Left lung (tissue), 14 donors: ENCODE results near the gene CNNM4. TPM values are rescaled to one million over a fixed set of nuclear protein-coding genes. Genes with fewer than 3 reads are reported as not detected.

ENCODE experiments used
- ATAC-seq: fragments of 200-7000 bp; cut with Tn5 transposase; one replicate; pipeline ENCODE4 v1.9.1; 2020; ENCODE audit warnings: moderate library complexity
- DNase-seq, 4 donors: peaks; one replicate each; pipeline ENCODE4 v3.0.0-alpha.2; 2013 to 2020
- H3K27ac ChIP-seq, 2 donors: fragments of 200-600 bp; sonication (generic) in 1 of 2; one replicate each; pipeline versions ENCODE4 v1.5.0 to v1.8.0; 2020 to 2021
- H3K27me3 ChIP-seq, 2 donors: fragments of 200-600 bp; sonication (generic) in 1 of 2; one replicate each; pipeline versions ENCODE4 v1.5.0 to v1.8.0; 2020 to 2021
- H3K36me3 ChIP-seq, 2 donors: fragments of 200-600 bp; sonication (generic) in 1 of 2; one replicate each; pipeline versions ENCODE4 v1.5.0 to v1.8.0; 2020 to 2021
- H3K4me1 ChIP-seq, 2 donors: fragments of 200-600 bp; one replicate each; pipeline ENCODE4 v1.8.0; 2021
- H3K4me3 ChIP-seq, 2 donors: fragments of 200-600 bp; sonication (generic) in 1 of 2; one replicate each; pipeline versions ENCODE4 v1.5.0 to v1.8.0; 2020 to 2021; ENCODE audit warnings: mild to moderate bottlenecking in 1 of 2
- H3K9me3 ChIP-seq, 2 donors: fragments of 200-600 bp; sonication (generic) in 1 of 2; one replicate each; pipeline versions ENCODE4 v1.5.0 to v1.8.0; 2020 to 2021
- intact Hi-C, 2 donors: fragments of 100-400 bp; cut with DNase I; formaldehyde crosslinking; loops; one replicate each; pipeline versions ENCODE4 v1.11.2 to v1.14.2; 2022
- long read RNA-seq, 12 donors: library from polyadenylated mRNA in 2 of 12; unstranded in 2 of 12; transcript quantifications; one replicate each; pipeline ENCODE4 v2.0.0 and lab custom pipeline, GENCODE V29; 2019 to 2026
- polyA plus RNA-seq, 6 donors: library from polyadenylated mRNA; unstranded; fragments of 120-200 nt; gene quantifications; one replicate each; pipeline ENCODE4 v1.2.1, GENCODE V29; 2013; ENCODE audit not compliant: insufficient read length in 6 of 6
- total RNA-seq, 2 donors: library from RNA; stranded (reverse); fragmentation: NEBNext Ultra II Directional; extraction: Animal tissue kit (Norgen Biotek cat#: 25700); gene quantifications; one replicate each; pipeline ENCODE4 v1.2.1, GENCODE V29; 2021
- TF ChIP-seq, protein P1 (sequence below), 2 donors: fragments of 200-600 bp; sonication (generic) in 1 of 2; IDR thresholded peaks; one replicate each; pipeline versions ENCODE4 v1.5.0 to v1.8.0; 2021; ENCODE audit warnings: antibody characterized with exemption in 2 of 2
- donor health status: DM: no; HTN: yes; CAD: no.
- donor health status: DM: no; HTN: no; CAD: no.

Gene CNNM4
- total RNA-seq: 10 to 100 TPM; 14.4 to 22.8 TPM
- 10 to 100 TPM; 14.1 to 18.4 (median 16.7) TPM for polyA plus RNA-seq
- long read RNA-seq, donor 1, full-length matches to known transcripts: 4 of 4 reads
- long read RNA-seq, donor 1, partial matches to known transcripts: 0 of 4 reads
- long read RNA-seq, donor 1, other reads (novel, unspliced or antisense): 0 of 4 reads
- long read RNA-seq, donor 2, full-length matches to known transcripts: 2 of 37 reads
- long read RNA-seq, donor 2, partial matches to known transcripts: 35 of 37 reads
- long read RNA-seq, donor 2, other reads (novel, unspliced or antisense): 0 of 37 reads
- long read RNA-seq, donor 3, full-length matches to known transcripts: 2 of 13 reads
- long read RNA-seq, donor 3, partial matches to known transcripts: 11 of 13 reads
- long read RNA-seq, donor 3, other reads (novel, unspliced or antisense): 0 of 13 reads
- long read RNA-seq, donor 4, partial matches to known transcripts: 0 of 2 reads
- long read RNA-seq, donor 4, other reads (novel, unspliced or antisense): 2 of 2 reads
- long read RNA-seq, donor 5, full-length matches to known transcripts: 3 of 21 reads
- long read RNA-seq, donor 5, partial matches to known transcripts: 18 of 21 reads
- long read RNA-seq, donor 5, other reads (novel, unspliced or antisense): 0 of 21 reads
- long read RNA-seq, donor 6, full-length matches to known transcripts: 4 of 4 reads
- long read RNA-seq, donor 6, partial matches to known transcripts: 0 of 4 reads
- long read RNA-seq, donor 6, other reads (novel, unspliced or antisense): 0 of 4 reads
- long read RNA-seq, donor 7, full-length matches to known transcripts: 1 of 1 reads
- long read RNA-seq, donor 7, partial matches to known transcripts: 0 of 1 reads
- long read RNA-seq, donor 7, other reads (novel, unspliced or antisense): 0 of 1 reads
- long read RNA-seq, donor 8, full-length matches to known transcripts: 2 of 14 reads
- long read RNA-seq, donor 8, partial matches to known transcripts: 12 of 14 reads
- long read RNA-seq, donor 8, other reads (novel, unspliced or antisense): 0 of 14 reads
- long read RNA-seq, donor 9: 0 reads
- long read RNA-seq, donor 10: 0 reads
- long read RNA-seq, donor 11, full-length matches to known transcripts: 1 of 47 reads
- long read RNA-seq, donor 11, partial matches to known transcripts: 37 of 47 reads
- long read RNA-seq, donor 11, other reads (novel, unspliced or antisense): 9 of 47 reads
- long read RNA-seq, donor 12, partial matches to known transcripts: 17 of 17 reads
- long read RNA-seq, donor 12, other reads (novel, unspliced or antisense): 0 of 17 reads

DNA sequence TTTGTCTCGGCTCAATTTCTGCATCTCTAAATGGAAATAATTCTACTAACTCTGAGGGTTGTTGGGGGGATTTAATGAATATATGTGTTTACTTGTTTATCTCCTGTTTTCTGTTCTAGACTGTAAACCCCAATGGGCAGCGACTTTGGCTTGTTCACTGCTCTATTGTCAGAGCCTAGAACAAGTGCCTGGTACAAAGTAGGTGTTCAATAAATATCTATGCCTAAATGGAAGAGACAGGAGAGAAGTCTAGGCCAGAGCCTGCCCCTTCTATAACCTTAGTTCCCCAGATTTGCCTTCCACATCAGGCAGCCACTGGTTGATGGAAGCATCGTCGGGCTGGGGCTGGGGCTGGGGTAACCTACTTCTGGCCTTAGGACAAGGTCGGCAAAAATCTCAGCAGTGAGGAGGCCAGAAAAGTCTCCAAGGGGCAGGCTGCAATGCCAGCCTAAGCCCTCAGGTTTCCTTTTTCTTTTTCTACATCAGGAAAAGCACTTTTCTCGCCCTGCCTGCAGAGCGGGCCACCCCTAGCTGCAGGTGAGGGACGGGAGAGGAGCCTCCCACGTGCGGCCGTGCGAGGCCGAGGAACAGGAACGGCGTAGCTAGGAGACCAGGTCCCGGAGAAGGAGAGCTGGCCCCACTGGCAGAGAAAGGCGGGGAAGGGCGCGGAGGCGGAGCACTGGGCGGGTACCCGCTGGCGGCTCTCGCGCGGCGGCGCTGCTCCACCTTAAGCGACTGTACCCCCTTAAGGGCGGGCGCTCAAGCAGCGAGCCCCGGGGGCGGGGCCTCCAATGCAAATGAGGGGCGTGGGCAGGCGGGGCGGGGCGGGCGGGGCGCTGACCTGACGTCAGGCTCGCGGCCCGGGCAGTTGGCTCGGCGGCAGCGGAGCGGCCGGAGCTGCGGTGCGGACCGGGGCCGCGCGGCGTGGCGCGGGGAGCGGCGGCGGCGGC lies at the start of gene CNNM4:
Gene CNNM4 (plus strand): TSS at position 867 of the 950 bp plus-strand sequence. CDS start 98 bp downstream, outside the sequence.
- Histone ChIP-seq H3K4me3 (peak within 1 kb of the TSS; percentile 58 to 66), H3K9me3 (no peaks in the 10 kb centered on the region), H3K27ac (peak within 1 kb of the TSS; percentile 75 to 77), H3K36me3 (no peaks in the 10 kb centered on the region), H3K4me1 (peaks cover 26 to 47% of the 10 kb centered on the region in 2 donors), H3K27me3 (no peaks in the 10 kb centered on the region)
- peak; percentile 82 to 100 (median 96) for DNase-seq
- intact Hi-C loops: no loop called here
- peak; percentile 92 for ATAC-seq
- TF ChIP-seq, protein P1, sequence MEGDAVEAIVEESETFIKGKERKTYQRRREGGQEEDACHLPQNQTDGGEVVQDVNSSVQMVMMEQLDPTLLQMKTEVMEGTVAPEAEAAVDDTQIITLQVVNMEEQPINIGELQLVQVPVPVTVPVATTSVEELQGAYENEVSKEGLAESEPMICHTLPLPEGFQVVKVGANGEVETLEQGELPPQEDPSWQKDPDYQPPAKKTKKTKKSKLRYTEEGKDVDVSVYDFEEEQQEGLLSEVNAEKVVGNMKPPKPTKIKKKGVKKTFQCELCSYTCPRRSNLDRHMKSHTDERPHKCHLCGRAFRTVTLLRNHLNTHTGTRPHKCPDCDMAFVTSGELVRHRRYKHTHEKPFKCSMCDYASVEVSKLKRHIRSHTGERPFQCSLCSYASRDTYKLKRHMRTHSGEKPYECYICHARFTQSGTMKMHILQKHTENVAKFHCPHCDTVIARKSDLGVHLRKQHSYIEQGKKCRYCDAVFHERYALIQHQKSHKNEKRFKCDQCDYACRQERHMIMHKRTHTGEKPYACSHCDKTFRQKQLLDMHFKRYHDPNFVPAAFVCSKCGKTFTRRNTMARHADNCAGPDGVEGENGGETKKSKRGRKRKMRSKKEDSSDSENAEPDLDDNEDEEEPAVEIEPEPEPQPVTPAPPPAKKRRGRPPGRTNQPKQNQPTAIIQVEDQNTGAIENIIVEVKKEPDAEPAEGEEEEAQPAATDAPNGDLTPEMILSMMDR (IDR thresholded peaks at IDR 0.05): no peak

DNA sequence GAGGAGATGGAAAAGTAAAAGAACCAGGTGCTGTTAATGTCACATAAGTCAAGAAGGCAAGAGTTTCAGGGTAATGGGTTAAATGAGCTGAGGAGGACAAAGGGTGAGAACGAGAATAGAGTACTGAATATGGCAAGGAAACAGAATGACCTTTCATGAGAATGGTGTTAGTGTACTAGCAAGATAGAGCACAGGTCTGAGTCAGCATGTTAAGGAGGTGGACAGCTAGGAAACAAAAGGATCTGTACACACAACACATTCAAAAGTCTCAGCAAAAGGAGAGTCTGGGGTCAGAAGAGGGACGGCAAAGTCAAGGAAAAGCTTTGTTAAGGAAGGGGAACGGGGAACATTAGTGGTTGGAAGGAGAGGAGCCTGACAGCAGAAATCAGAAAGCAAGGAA lies 49.7 kb upstream of the CNNM4 start:
- no peak for ATAC-seq
- intact Hi-C loops: no loop called here
- TF ChIP-seq, protein P1 (IDR thresholded peaks at IDR 0.05): no peak
- no peaks in the 10 kb centered on the region for H3K9me3 ChIP-seq
- DNase-seq: no peak
- no peaks in the 10 kb centered on the region for H3K4me1 ChIP-seq
- H3K27ac ChIP-seq: no peak overlapping the region
- H3K36me3 ChIP-seq: peaks cover 4 to 65% of the 10 kb centered on the region in 2 donors
- no peaks in the 10 kb centered on the region for H3K27me3 ChIP-seq
- no peak overlapping the region for H3K4me3 ChIP-seq

DNA sequence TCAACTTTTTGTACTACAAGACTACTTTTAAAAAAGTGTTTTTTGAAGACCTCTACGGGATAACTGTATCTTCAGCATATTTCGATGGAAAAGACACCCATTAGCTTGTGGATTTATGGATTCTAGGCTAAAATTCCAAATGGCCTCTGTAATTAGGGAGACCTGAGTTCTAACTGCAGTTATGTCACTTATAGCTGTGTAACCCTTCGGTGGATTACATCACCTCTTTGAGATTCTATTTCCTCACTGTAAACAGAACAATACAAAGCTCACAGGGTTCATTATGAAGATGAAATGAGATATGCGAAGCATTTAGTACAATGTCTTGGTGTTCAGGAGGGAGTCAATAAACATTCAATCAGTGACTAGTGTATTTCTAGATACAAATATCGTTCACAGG lies 45.0 kb upstream of the CNNM4 start:
- H3K4me1 ChIP-seq: no peaks in the 10 kb centered on the region
- peak; percentile 25 for ATAC-seq
- H3K27ac ChIP-seq: no peak overlapping the region
- peaks cover 0 to 25% of the 10 kb centered on the region in 2 donors for H3K36me3 ChIP-seq
- TF ChIP-seq, protein P1 (IDR thresholded peaks at IDR 0.05): no peak
- H3K27me3 ChIP-seq: no peaks in the 10 kb centered on the region
- no peaks in the 10 kb centered on the region for H3K9me3 ChIP-seq
- DNase-seq: no peak
- intact Hi-C loops: no loop called here
- H3K4me3 ChIP-seq: no peak overlapping the region

DNA sequence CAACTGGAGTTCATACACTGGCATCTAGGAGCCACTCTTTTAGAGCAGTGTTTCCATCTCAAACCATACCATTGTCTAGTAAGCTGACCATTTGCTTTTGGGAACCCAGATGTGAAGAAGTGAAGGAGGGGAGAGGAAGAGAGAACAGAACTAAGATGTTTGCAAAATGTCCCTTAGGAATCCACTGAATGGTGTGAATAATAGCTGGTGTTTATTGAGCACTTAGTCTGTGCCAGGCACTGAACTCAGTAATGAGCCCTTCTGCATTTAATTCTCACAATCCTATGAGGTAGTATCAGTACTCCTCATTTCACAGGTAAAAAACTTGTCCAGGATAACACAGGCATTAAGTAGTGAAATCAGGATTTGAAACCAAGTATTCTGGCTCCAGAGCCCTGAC lies 44.3 kb upstream of the CNNM4 start:
- TF ChIP-seq, protein P1 (IDR thresholded peaks at IDR 0.05): no peak
- no peak overlapping the region for H3K27ac ChIP-seq
- peaks cover 0 to 17% of the 10 kb centered on the region in 2 donors for H3K36me3 ChIP-seq
- ATAC-seq: no peak
- no peaks in the 10 kb centered on the region for H3K4me1 ChIP-seq
- no peak overlapping the region for H3K4me3 ChIP-seq
- no peaks in the 10 kb centered on the region for H3K9me3 ChIP-seq
- no peak for DNase-seq
- H3K27me3 ChIP-seq: no peaks in the 10 kb centered on the region
- intact Hi-C loops: no loop called here
